HepG2 (cell line): ENCODE results near the gene CCDC61. TPM values are rescaled to one million over a fixed set of nuclear protein-coding genes. Genes with fewer than 3 reads are reported as not detected.

Experiments
- ATAC-seq: fragments of 200-7000 bp; cut with Tn5 transposase; 3 replicates; pipeline ENCODE4 v1.9.1; 2020; ENCODE audit warnings: mild to moderate bottlenecking, moderate library complexity
- BruUV-seq: library from RNA; stranded (reverse); fragments of 400-500 nt; replicated peaks from 2 replicates; lab custom pipeline; 2021; lab: Mats Ljungman, UMichigan
- CTCF ChIA-PET: fragments of 300-600 bp; formaldehyde crosslinking; extraction: SDS; loops from one replicate; lab custom pipeline; 2021; ENCODE audit warnings: low total read pairs, inconsistent platforms, low intra/inter-chr PET ratio; lab: Yijun Ruan, JAX
- POLR2A ChIA-PET: fragments of 350-600 bp; sonication (Branson Sonifier 250); formaldehyde crosslinking; loops from one replicate; lab custom pipeline; 2020; ENCODE audit warnings: antibody characterized with exemption, inconsistent platforms; lab: Yijun Ruan, JAX
- DNase-seq: peaks from one replicate; pipeline ENCODE4 v3.0.0-alpha.2; 2015; ENCODE audit warnings: low spot score
- FAIRE-seq: peaks from 3 replicates; lab custom pipeline; 2011; peaks lifted over from hg19 to GRCh38; lab: Jason Lieb, UNC
- H2AFZ ChIP-seq: one replicate; pipeline ENCODE4 v1.6.1; 2011; ENCODE audit warnings: low read length, inconsistent platforms
- H3K27ac ChIP-seq: fragments of 300-600 bp; 3 replicates; pipeline ENCODE4 v1.8.0; 2011; ENCODE audit warnings: mixed run types, mild to moderate bottlenecking, mixed read lengths, low read length, inconsistent platforms; ENCODE audit not compliant: insufficient read depth; ENCODE audit errors: extremely low read length
- H3K27me3 ChIP-seq, 2 experiments: fragments of 200-600 bp in 1 of 2; 2 replicates in 1 of 2; 3 replicates in 1 of 2; pipeline versions ENCODE4 v1.6.0 to v1.8.0; 2011; ENCODE audit warnings: low read length in 2 of 2, mild to moderate bottlenecking in 2 of 2, moderate library complexity in 2 of 2, inconsistent platforms in 1 of 2; ENCODE audit not compliant: insufficient read depth in 2 of 2, control insufficient read depth in 1 of 2
- H3K36me3 ChIP-seq, 2 experiments: fragments of 200-600 bp in 1 of 2; replicated peaks in 1 of 2; 2 replicates in 1 of 2; 3 replicates in 1 of 2; pipeline versions ENCODE4 v1.5.1 to v1.8.0; 2011; ENCODE audit warnings: low read length in 2 of 2, inconsistent platforms in 1 of 2; ENCODE audit not compliant: insufficient read depth in 2 of 2, control insufficient read depth in 1 of 2
- H3K4me1 ChIP-seq: 2 replicates; pipeline ENCODE4 v1.5.1; 2012; ENCODE audit warnings: low read length, inconsistent platforms; ENCODE audit not compliant: insufficient read depth
- H3K4me2 ChIP-seq: 2 replicates; pipeline ENCODE4 v1.6.0; 2011; ENCODE audit warnings: low read depth, low read length, inconsistent platforms
- H3K4me3 ChIP-seq, 3 experiments: fragments of 200-600 bp in 1 of 3; sonication (generic), shearing (Covaris generic) in 1 of 3; replicated peaks in 1 of 3; 2 replicates each; pipeline ENCODE4 v1.5.1; 2011 to 2016; ENCODE audit warnings: low read length in 3 of 3, inconsistent platforms in 2 of 3, low read depth in 2 of 3, mild to moderate bottlenecking in 2 of 3, control low read depth in 1 of 3, mixed read lengths in 1 of 3; ENCODE audit not compliant: insufficient read depth in 1 of 3
- H3K79me2 ChIP-seq: one replicate; pipeline ENCODE4 v1.6.1; 2011; ENCODE audit warnings: low read length, inconsistent platforms; ENCODE audit not compliant: insufficient read depth
- H3K9ac ChIP-seq: 2 replicates; pipeline ENCODE4 v1.6.0; 2011; ENCODE audit warnings: mild to moderate bottlenecking, low read depth, low read length, inconsistent platforms; ENCODE audit not compliant: insufficient read depth
- H3K9me3 ChIP-seq: 2 replicates; pipeline ENCODE4 v1.5.1; 2012; ENCODE audit warnings: mild to moderate bottlenecking, low read length
- H4K20me1 ChIP-seq: 2 replicates; pipeline ENCODE4 v1.6.0; 2011; ENCODE audit warnings: inconsistent platforms, mild to moderate bottlenecking, low read length, moderate library complexity; ENCODE audit not compliant: insufficient read depth
- AGO2 ChIP-seq: fragments of 200-400 bp; formaldehyde crosslinking; optimal IDR thresholded peaks from 2 replicates; pipeline ENCODE3; 2017; ENCODE audit warnings: mild to moderate bottlenecking, low read depth, low read length, moderate library complexity
- BHLHE40 ChIP-seq: IDR thresholded peaks from 2 replicates; pipeline ENCODE4 v1.6.1; 2011; ENCODE audit warnings: low read length, improper control_type of control experiment
- CENPT ChIP-seq: sonication (generic); formaldehyde crosslinking; IDR thresholded peaks from 2 replicates; pipeline ENCODE4 v1.8.0; 2022; ENCODE audit warnings: low read depth, mild to moderate bottlenecking, moderate library complexity, missing genetic modification reagents
- FOXJ3 ChIP-seq: sonication (generic); formaldehyde crosslinking; IDR thresholded peaks from 2 replicates; pipeline ENCODE4 v1.4.0; 2020; ENCODE audit warnings: missing genetic modification reagents, mild to moderate bottlenecking, borderline replicate concordance
- HOXA9 ChIP-seq: sonication (generic); formaldehyde crosslinking; IDR thresholded peaks from 2 replicates; pipeline ENCODE4 v1.8.1; 2022; ENCODE audit warnings: missing genetic modification reagents, mild to moderate bottlenecking, moderate library complexity, borderline replicate concordance
- NCOA5 ChIP-seq: sonication (generic); formaldehyde crosslinking; IDR thresholded peaks from 2 replicates; pipeline ENCODE4 v1.4.0; 2020; ENCODE audit warnings: missing genetic modification reagents
- NFE2L1 ChIP-seq: sonication (generic); formaldehyde crosslinking; IDR thresholded peaks from 2 replicates; pipeline ENCODE4 v1.4.0; 2020; ENCODE audit warnings: missing genetic modification reagents, mild to moderate bottlenecking, borderline replicate concordance
- SMARCE1 ChIP-seq: fragments of 450-650 bp; IDR thresholded peaks from 2 replicates; pipeline ENCODE4 v1.6.1; 2017; ENCODE audit warnings: borderline replicate concordance
- ZNF160 ChIP-seq: sonication (generic); formaldehyde crosslinking; IDR thresholded peaks from 2 replicates; pipeline ENCODE4 v1.8.0; 2022; ENCODE audit warnings: mild to moderate bottlenecking, inconsistent platforms, missing genetic modification reagents
- ZNF230 ChIP-seq: sonication (generic); formaldehyde crosslinking; IDR thresholded peaks from 2 replicates; pipeline ENCODE4 v1.4.0; 2020; ENCODE audit warnings: mild to moderate bottlenecking, missing genetic modification reagents
- ZNF24 ChIP-seq: fragments of 450-650 bp; IDR thresholded peaks from 2 replicates; pipeline ENCODE4 v1.6.1; 2017; ENCODE audit warnings: antibody characterized with exemption, mild to moderate bottlenecking
- ZNF354B ChIP-seq: sonication (generic); formaldehyde crosslinking; IDR thresholded peaks from 2 replicates; pipeline ENCODE4 v1.8.0; 2022; ENCODE audit warnings: mild to moderate bottlenecking, missing genetic modification reagents
- ZNF574 ChIP-seq: sonication (generic); formaldehyde crosslinking; IDR thresholded peaks from 2 replicates; pipeline ENCODE4 v1.4.0; 2020; ENCODE audit warnings: missing genetic modification reagents
- ZNF788 ChIP-seq: sonication (generic); formaldehyde crosslinking; IDR thresholded peaks from 2 replicates; pipeline ENCODE4 v1.5.0; 2020; ENCODE audit warnings: mild to moderate bottlenecking, missing genetic modification reagents, borderline replicate concordance
- WGBS: methylation state at CpG from one replicate; pipeline ENCODE4 v1.1.6; 2017; ENCODE audit warnings: low lambda C conversion rate; 5-methylcytosine and 5-hydroxymethylcytosine counted together
- in situ Hi-C: cut with HindIII; loops from 2 replicates; pipeline ENCODE4 v1.10.0; 2017; ENCODE audit warnings: low pct_unique_long_range_greater_than_20kb; ENCODE audit not compliant: extremely low pct_ligation_motif_present
- intact Hi-C: fragments of 100-400 bp; cut with micrococcal nuclease; formaldehyde crosslinking; loops from one replicate; pipeline ENCODE4 v1.10.0; 2022; ENCODE audit not compliant: unreplicated experiment
- polyA plus RNA-seq, 8 experiments: library from polyadenylated mRNA; depleted of rRNA in 3 of 8; stranded (reverse) in 7 of 8; unstranded in 1 of 8; fragments of >200 nt; fragmentation: Illumina TruSeq in 4 of 8; extraction: Trizol in 4 of 8; gene quantifications; 2 replicates each; pipeline versions ENCODE4 v1.2.1 to v1.2.3, GENCODE V29; 2011 to 2016; ENCODE audit warnings: low read depth in 4 of 8, missing spikeins in 1 of 8, mixed read lengths in 1 of 8; ENCODE audit not compliant: insufficient read depth in 1 of 8
- total RNA-seq, 5 experiments: library from RNA; depleted of rRNA; stranded (reverse); fragments of >200 nt; fragmentation: Illumina TruSeq; extraction: Trizol; gene quantifications; 2 replicates each; pipeline ENCODE4 v1.2.3, GENCODE V29; 2016; ENCODE audit warnings: low read depth in 1 of 5
- TF ChIP-seq, protein P1 (sequence below): IDR thresholded peaks from 2 replicates; pipeline ENCODE4 v1.6.1; 2016; ENCODE audit warnings: mild to moderate bottlenecking, missing biosample characterization, missing genetic modification reagents
- TF ChIP-seq, protein P2 (sequence below): sonication (generic); formaldehyde crosslinking; IDR thresholded peaks from 2 replicates; pipeline ENCODE4 v1.5.1; 2020; ENCODE audit warnings: mild to moderate bottlenecking, missing genetic modification reagents, moderate library complexity

Gene CCDC61
- total and polyA plus RNA-seq, 2 of the 13 experiments (the other 11 are each of a cell fraction or from before 2014, with no cell fraction given) = 4.2 to 4.9 TPM

DNA sequence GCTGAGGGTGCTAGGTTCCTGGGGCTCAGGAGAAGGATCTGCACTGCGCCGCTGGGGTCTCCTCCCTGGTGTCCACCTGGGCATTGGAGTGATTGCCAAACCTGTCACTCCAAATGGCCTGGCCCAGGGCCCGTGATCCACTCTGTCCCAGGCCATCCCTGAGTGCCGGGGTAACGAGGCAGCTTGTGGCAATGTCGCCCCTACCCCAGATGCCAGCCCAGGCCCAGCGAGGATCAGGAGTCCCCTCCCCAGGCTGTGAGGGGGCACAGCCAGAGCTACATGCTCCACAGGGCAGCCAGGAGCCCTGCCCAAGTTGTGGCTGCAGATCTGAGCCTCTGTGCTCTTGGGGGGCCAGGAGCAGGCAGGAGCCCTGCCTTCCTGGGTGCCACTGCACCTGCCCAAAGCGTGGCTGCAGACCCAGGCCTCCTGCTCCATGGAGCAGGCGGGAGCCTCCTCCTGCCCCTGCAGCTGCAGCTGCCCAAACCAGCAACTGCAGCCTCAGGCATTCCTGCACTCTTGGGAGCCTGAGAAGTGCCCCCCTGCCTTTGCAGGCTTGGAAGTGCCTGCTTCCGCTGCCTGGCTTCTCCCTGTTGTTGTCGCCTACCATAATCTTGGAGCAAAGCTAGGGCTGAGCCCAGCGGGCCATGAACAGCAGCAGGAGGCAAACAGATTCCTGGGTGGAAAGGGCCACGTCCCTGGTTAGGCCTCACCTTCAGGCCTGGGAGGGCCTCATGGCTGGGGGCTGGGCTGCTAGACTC is 40.9 kb downstream of the CCDC61 start:
- peak; percentile 43 for ATAC-seq

More for the DNA sequence above, 40.9 kb downstream of the CCDC61 start:
- Histone ChIP-seq H3K9me3 (no peaks in the 10 kb centered on the region), H3K36me3 (no peaks in the 10 kb centered on the region), H3K9ac (no peak overlapping the region), H3K27ac (no peak overlapping the region), H3K4me2 (no peak overlapping the region), H2AFZ (no peak overlapping the region), H3K4me1 (peaks cover 19% of the 10 kb centered on the region), H3K27me3 (no peaks in the 10 kb centered on the region), H3K4me3 (no peak overlapping the region), H4K20me1 (no peaks in the 10 kb centered on the region), H3K79me2 (no peaks in the 10 kb centered on the region)
- DNase-seq (no peak), FAIRE-seq (no peak)
- TF ChIP-seq, protein P1, sequence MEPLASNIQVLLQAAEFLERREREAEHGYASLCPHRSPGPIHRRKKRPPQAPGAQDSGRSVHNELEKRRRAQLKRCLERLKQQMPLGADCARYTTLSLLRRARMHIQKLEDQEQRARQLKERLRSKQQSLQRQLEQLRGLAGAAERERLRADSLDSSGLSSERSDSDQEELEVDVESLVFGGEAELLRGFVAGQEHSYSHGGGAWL (CRISPR knock-in tag) = no peak
- TF ChIP-seq ZNF230 (CRISPR knock-in tag) (no peak), CENPT (CRISPR knock-in tag) (no peak), NCOA5 (no peak), FOXJ3 (CRISPR knock-in tag) (no peak), NFE2L1 (no peak), ZNF160 (CRISPR knock-in tag) (no peak), ZNF354B (no peak), ZNF24 (no peak), ZNF574 (CRISPR knock-in tag) (no peak), ZNF788 (CRISPR knock-in tag) (no peak), SMARCE1 (no peak), HOXA9 (CRISPR knock-in tag) (no peak), AGO2 (peak; percentile 76), BHLHE40 (no peak)
- TF ChIP-seq, protein P2, sequence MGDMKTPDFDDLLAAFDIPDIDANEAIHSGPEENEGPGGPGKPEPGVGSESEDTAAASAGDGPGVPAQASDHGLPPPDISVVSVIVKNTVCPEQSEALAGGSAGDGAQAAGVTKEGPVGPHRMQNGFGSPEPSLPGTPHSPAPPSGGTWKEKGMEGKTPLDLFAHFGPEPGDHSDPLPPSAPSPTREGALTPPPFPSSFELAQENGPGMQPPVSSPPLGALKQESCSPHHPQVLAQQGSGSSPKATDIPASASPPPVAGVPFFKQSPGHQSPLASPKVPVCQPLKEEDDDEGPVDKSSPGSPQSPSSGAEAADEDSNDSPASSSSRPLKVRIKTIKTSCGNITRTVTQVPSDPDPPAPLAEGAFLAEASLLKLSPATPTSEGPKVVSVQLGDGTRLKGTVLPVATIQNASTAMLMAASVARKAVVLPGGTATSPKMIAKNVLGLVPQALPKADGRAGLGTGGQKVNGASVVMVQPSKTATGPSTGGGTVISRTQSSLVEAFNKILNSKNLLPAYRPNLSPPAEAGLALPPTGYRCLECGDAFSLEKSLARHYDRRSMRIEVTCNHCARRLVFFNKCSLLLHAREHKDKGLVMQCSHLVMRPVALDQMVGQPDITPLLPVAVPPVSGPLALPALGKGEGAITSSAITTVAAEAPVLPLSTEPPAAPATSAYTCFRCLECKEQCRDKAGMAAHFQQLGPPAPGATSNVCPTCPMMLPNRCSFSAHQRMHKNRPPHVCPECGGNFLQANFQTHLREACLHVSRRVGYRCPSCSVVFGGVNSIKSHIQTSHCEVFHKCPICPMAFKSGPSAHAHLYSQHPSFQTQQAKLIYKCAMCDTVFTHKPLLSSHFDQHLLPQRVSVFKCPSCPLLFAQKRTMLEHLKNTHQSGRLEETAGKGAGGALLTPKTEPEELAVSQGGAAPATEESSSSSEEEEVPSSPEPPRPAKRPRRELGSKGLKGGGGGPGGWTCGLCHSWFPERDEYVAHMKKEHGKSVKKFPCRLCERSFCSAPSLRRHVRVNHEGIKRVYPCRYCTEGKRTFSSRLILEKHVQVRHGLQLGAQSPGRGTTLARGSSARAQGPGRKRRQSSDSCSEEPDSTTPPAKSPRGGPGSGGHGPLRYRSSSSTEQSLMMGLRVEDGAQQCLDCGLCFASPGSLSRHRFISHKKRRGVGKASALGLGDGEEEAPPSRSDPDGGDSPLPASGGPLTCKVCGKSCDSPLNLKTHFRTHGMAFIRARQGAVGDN (CRISPR knock-in tag) = 0 out of 2 replicates have a peak, but pooled peaks have one; percentile 21
- in situ Hi-C loops (no loop called here), intact Hi-C loops (loop anchor here (2.0 kb wide), 2 partner anchors 41 to 79 kb away; no protein-coding TSS in a partner anchor)
- POLR2A ChIA-PET = no interaction called here
- no TSS peak for BruUV-seq
- CTCF ChIA-PET = no interaction called here
- 60% methylated on average over 1 of the region's 13 CpGs for WGBS
